Subcutaneous abdominal adipose tissue (tissue), 5 donors: ENCODE data around the gene GSTM4.

Source experiments
- H3K27ac ChIP-seq: one replicate; pipeline ENCODE4 v1.7.0; 2013; ENCODE audit warnings: low read depth, mild to moderate bottlenecking, inconsistent platforms, low read length, moderate library complexity
- H3K27me3 ChIP-seq, 5 donors: one replicate each; pipeline ENCODE4 v1.7.0; 2013; ENCODE audit warnings: low read length in 5 of 5, inconsistent platforms in 1 of 5; ENCODE audit not compliant: control insufficient read depth in 5 of 5, insufficient read depth in 4 of 5
- H3K36me3 ChIP-seq, 5 donors: one replicate each; pipeline ENCODE4 v1.7.0; 2013; ENCODE audit warnings: low read length in 5 of 5; ENCODE audit not compliant: control insufficient read depth in 5 of 5, insufficient read depth in 5 of 5
- H3K4me1 ChIP-seq, 5 donors: one replicate each; pipeline ENCODE4 v1.7.0; 2013; ENCODE audit warnings: low read length in 5 of 5, mild to moderate bottlenecking in 3 of 5, moderate library complexity in 1 of 5; ENCODE audit not compliant: control insufficient read depth in 5 of 5, insufficient read depth in 5 of 5
- H3K4me3 ChIP-seq, 5 donors: one replicate each; pipeline ENCODE4 v1.7.0; 2013; ENCODE audit warnings: low read length in 5 of 5, low read depth in 1 of 5
- H3K9ac ChIP-seq, 5 donors: one replicate each; pipeline ENCODE4 v1.7.0; 2013; ENCODE audit warnings: low read length in 5 of 5, mild to moderate bottlenecking in 4 of 5, moderate library complexity in 3 of 5
- H3K9me3 ChIP-seq, 5 donors: one replicate each; pipeline ENCODE4 v1.7.0; 2013; ENCODE audit warnings: low read length in 5 of 5; ENCODE audit not compliant: control insufficient read depth in 5 of 5
- donor health status: healthy.
- donor health status: healthy.
- donor health status: healthy.
- donor health status: healthy.
- donor health status: healthy.

GSTM4 gene

GRCh38 chr1:109655615-109656519 is at the start of gene GSTM4:
GSTM4 (plus strand) TSS chr1:109656099; CDS start chr1:109656390, 291 bp downstream.
- Histone ChIP-seq H3K27me3 (no peaks in the 10 kb centered on the region), H3K4me3 (peak within 1 kb of the TSS; percentile 83 to 96 (median 85)), H3K36me3 (peaks cover 0 to 31% (median 22%) of the 10 kb centered on the region in 5 donors), H3K9me3 (no peaks in the 10 kb centered on the region), H3K27ac (peak within 1 kb of the TSS; percentile 83), H3K9ac (peak within 1 kb of the TSS; percentile 38 to 86 (median 84)), H3K4me1 (peaks cover 0 to 21% (median 18%) of the 10 kb centered on the region in 5 donors)

- Histone ChIP-seq H3K4me1 (peaks cover 0 to 7% (median 0%) of the 10 kb centered on the region in 5 donors), H3K27ac (no peak overlapping the region), H3K9ac (no peak overlapping the region), H3K9me3 (no peaks in the 10 kb centered on the region), H3K4me3 (no peak overlapping the region), H3K36me3 (peaks cover 0 to 3% (median 0%) of the 10 kb centered on the region in 5 donors), H3K27me3 (no peaks in the 10 kb centered on the region)
Observed at GRCh38 chr1:109609881-109610280, 46.0 kb upstream of the GSTM4 start.

GRCh38 chr1:109610609-109611307 is 45.1 kb upstream of the GSTM4 start:
- H3K27me3 ChIP-seq, result no peaks in the 10 kb centered on the region
- H3K9ac ChIP-seq, result no peak overlapping the region
- H3K36me3 ChIP-seq, result peaks cover 0 to 3% (median 0%) of the 10 kb centered on the region in 5 donors
- no peaks in the 10 kb centered on the region for H3K9me3 ChIP-seq
- H3K27ac ChIP-seq, result no peak overlapping the region
- no peak overlapping the region for H3K4me3 ChIP-seq
- peaks cover 0 to 7% (median 0%) of the 10 kb centered on the region in 5 donors for H3K4me1 ChIP-seq

GRCh38 chr1:109611308-109611990 is 44.5 kb upstream of the GSTM4 start:
- H3K9ac ChIP-seq, result no peak overlapping the region
- H3K9me3 ChIP-seq, result no peaks in the 10 kb centered on the region
- no peak overlapping the region for H3K4me3 ChIP-seq
- H3K4me1 ChIP-seq, result peaks cover 0 to 14% (median 0%) of the 10 kb centered on the region in 5 donors
- H3K27ac ChIP-seq, result no peak overlapping the region
- H3K27me3 ChIP-seq, result no peaks in the 10 kb centered on the region
- H3K36me3 ChIP-seq, result no peaks in the 10 kb centered on the region

GRCh38 chr1:109613361-109614147 is 42.3 kb upstream of the GSTM4 start:
- H3K4me1 ChIP-seq, result peaks cover 0 to 15% (median 3%) of the 10 kb centered on the region in 5 donors
- H3K9me3 ChIP-seq, result no peaks in the 10 kb centered on the region
- no peaks in the 10 kb centered on the region for H3K36me3 ChIP-seq
- H3K27ac ChIP-seq, result no peak overlapping the region
- H3K4me3 ChIP-seq, result no peak overlapping the region
- no peaks in the 10 kb centered on the region for H3K27me3 ChIP-seq
- no peak overlapping the region for H3K9ac ChIP-seq

- Histone ChIP-seq H3K4me1 (peaks cover 0 to 33% (median 21%) of the 10 kb centered on the region in 5 donors), H3K27ac (no peak overlapping the region), H3K9ac (peak overlapping the region in 1 of 5 donors; percentile 12), H3K27me3 (no peaks in the 10 kb centered on the region), H3K4me3 (no peak overlapping the region), H3K9me3 (no peaks in the 10 kb centered on the region), H3K36me3 (no peaks in the 10 kb centered on the region)
Observed at GRCh38 chr1:109615879-109616278, 40.0 kb upstream of the GSTM4 start.

- peaks cover 0 to 39% (median 26%) of the 10 kb centered on the region in 5 donors for H3K4me1 ChIP-seq
- peak overlapping the region in 2 of 5 donors; percentile 12 to 38 for H3K9ac ChIP-seq
- H3K27me3 ChIP-seq, result no peaks in the 10 kb centered on the region
- no peaks in the 10 kb centered on the region for H3K9me3 ChIP-seq
- H3K36me3 ChIP-seq, result no peaks in the 10 kb centered on the region
- H3K4me3 ChIP-seq, result no peak overlapping the region
- no peak overlapping the region for H3K27ac ChIP-seq
Observed at GRCh38 chr1:109616391-109616790, 39.5 kb upstream of the GSTM4 start.

GRCh38 chr1:109617291-109617801 is 38.6 kb upstream of the GSTM4 start:
- Histone ChIP-seq H3K9ac (no peak overlapping the region), H3K4me3 (no peak overlapping the region), H3K27ac (no peak overlapping the region), H3K36me3 (no peaks in the 10 kb centered on the region), H3K9me3 (no peaks in the 10 kb centered on the region), H3K27me3 (no peaks in the 10 kb centered on the region), H3K4me1 (peaks cover 0 to 48% (median 35%) of the 10 kb centered on the region in 5 donors)
